Kidney epithelial cell (primary cell): ENCODE data around the gene MTOR. TPM values are rescaled to one million over a fixed set of nuclear protein-coding genes. Genes with fewer than 3 reads are reported as not detected.

Experiments used
- DNase-seq: peaks from one replicate; pipeline ENCODE4 v3.0.0-alpha.2; 2010; ENCODE audit warnings: low read depth
- H3K27me3 ChIP-seq: 2 replicates; pipeline ENCODE4 v1.6.0; 2011; ENCODE audit warnings: low read length; ENCODE audit not compliant: control insufficient read depth, insufficient read depth
- H3K36me3 ChIP-seq: 2 replicates; pipeline ENCODE4 v1.5.1; 2011; ENCODE audit warnings: low read length; ENCODE audit not compliant: control insufficient read depth, insufficient read depth
- H3K4me3 ChIP-seq: 2 replicates; pipeline ENCODE4 v1.5.1; 2011; ENCODE audit warnings: low read depth, mild to moderate bottlenecking, control low read depth, low read length
- total RNA-seq: library from RNA; depleted of rRNA; stranded (reverse); fragments of >200 nt; gene quantifications from 2 replicates; pipeline ENCODE4 v1.2.3, GENCODE V29; 2015
- TF ChIP-seq, protein P1 (sequence below): IDR thresholded peaks from 2 replicates; pipeline ENCODE4 v1.5.1; 2011; ENCODE audit warnings: mild to moderate bottlenecking, moderate library complexity, low read length, control low read depth, inconsistent platforms; ENCODE audit not compliant: insufficient read depth, poor library complexity, severe bottlenecking

The MTOR gene
- total RNA-seq, 1 donor from 2014 or later: 41.3 TPM

DNA sequence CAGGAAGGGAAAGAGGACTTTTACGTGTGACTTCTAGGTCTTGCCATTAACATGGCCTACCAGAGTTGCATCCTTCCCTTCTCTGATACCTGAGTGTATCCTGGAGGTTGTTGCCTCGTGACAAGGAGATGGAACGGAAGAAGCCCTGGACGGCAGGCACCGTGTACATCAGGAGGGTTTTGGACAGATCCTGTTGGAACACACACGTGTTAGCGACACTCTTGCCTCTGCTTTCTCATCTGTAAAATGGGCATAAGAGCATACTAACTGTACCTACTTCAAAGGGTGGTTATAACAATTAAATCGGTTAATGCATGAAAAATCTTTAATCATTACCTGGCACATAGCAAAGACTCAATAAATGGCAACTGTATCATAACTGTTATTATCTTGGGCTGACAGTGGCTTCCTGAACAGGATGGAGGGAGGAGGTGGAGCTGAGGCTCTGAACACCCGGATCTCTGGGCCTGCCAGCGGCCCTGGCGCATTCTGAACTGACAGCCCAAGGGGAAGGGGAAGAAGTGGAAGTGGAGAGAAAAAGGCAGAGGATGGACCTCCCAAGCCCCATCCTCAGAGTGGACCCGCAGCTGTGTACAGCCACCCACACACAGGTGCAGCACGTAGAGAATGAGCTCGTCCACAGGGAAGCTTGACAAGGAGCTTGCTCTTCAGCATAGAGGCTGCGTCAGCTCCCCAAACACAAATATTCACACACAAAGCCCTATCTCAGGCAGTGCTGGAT lies 132.5 kb downstream of the MTOR start:
- Histone ChIP-seq H3K27me3 (no peaks in the 10 kb centered on the region), H3K36me3 (peaks cover 5% of the 10 kb centered on the region), H3K4me3 (no peak overlapping the region)
- no peak for DNase-seq
- TF ChIP-seq, protein P1, sequence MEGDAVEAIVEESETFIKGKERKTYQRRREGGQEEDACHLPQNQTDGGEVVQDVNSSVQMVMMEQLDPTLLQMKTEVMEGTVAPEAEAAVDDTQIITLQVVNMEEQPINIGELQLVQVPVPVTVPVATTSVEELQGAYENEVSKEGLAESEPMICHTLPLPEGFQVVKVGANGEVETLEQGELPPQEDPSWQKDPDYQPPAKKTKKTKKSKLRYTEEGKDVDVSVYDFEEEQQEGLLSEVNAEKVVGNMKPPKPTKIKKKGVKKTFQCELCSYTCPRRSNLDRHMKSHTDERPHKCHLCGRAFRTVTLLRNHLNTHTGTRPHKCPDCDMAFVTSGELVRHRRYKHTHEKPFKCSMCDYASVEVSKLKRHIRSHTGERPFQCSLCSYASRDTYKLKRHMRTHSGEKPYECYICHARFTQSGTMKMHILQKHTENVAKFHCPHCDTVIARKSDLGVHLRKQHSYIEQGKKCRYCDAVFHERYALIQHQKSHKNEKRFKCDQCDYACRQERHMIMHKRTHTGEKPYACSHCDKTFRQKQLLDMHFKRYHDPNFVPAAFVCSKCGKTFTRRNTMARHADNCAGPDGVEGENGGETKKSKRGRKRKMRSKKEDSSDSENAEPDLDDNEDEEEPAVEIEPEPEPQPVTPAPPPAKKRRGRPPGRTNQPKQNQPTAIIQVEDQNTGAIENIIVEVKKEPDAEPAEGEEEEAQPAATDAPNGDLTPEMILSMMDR: no peak

DNA sequence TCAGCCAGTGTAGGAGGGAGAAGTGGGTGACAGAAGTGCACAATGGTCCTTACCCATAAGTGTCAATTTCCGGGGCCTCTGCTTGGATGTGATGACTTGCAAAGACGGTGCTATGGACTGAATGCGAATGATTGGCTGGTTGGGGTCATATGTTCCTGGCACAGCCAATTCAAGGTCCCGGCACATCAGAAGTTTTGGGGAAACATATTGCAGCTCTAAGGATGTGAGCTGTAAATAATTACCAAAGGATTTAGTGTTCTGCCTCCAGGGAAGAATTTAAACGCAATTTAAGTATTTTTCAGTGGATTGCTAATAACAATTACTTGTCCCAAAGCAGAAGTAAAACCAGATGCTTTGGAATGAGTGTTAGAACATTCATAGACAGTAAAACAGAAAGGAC lies 135.8 kb downstream of the MTOR start:
- TF ChIP-seq, protein P1: no peak
- peaks cover 4% of the 10 kb centered on the region for H3K36me3 ChIP-seq

GRCh38 chr1:11125931-11126330 lies 136.4 kb downstream of the MTOR start:
- TF ChIP-seq, protein P1: no peak
- Histone ChIP-seq H3K36me3 (peaks cover 6% of the 10 kb centered on the region), H3K4me3 (no peak overlapping the region)

More for the DNA sequence above, 135.8 kb downstream of the MTOR start:
- Histone ChIP-seq H3K4me3 (no peak overlapping the region), H3K27me3 (no peaks in the 10 kb centered on the region)
- no peak for DNase-seq

DNA sequence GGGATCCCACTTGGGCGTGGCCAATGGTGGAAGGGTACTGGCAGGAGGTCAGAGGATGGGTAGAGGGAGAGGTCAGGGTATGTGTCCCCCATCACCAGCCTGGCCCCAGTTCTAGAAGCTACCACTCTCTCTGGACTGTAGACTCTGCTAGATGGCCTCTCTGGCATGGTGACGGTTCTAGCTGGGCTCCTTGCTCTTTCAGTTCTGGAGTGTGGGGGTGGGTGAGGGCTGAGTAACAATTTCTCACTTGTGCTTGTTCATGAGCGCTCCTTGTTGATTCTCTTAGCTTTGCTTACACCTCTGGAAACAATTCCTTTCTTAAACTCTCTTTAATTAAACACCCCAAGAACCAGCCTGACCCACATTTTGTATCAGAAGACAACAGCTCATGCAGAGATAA lies 137.4 kb downstream of the MTOR start:
- H3K4me3 ChIP-seq: no peak overlapping the region
- H3K27me3 ChIP-seq: no peaks in the 10 kb centered on the region
- no peak for DNase-seq
- TF ChIP-seq, protein P1: no peak
- peaks cover 5% of the 10 kb centered on the region for H3K36me3 ChIP-seq

More at GRCh38 chr1:11125931-11126330, 136.4 kb downstream of the MTOR start:
- no peaks in the 10 kb centered on the region for H3K27me3 ChIP-seq
- DNase-seq: no peak

- no peak for DNase-seq
- TF ChIP-seq, protein P1: no peak
- Histone ChIP-seq H3K27me3 (no peaks in the 10 kb centered on the region), H3K4me3 (no peak overlapping the region), H3K36me3 (peaks cover 4% of the 10 kb centered on the region)
Observed at GRCh38 chr1:11116318-11116717, 146.0 kb downstream of the MTOR start.

DNA sequence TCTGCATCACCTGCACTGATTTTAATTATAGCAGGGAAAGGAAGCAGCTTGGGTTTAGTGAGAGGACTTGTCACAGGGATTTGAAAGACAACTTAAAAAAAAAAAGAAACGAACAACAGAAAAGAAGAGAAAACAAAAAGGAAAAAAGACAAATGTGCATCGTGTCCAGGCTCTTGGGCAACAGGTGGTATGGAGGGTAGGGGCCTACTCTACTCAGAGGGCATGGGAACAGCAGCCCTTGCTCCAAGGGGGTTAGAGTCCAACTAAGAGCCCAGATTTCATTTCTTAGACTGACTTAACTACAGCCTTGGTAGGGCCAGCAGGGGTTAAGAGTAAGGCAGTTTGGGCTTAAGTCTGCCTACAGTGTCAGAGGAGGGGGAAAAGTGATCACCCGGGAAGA lies 147.4 kb downstream of the MTOR start:
- Histone ChIP-seq H3K4me3 (no peak overlapping the region), H3K36me3 (peaks cover 2% of the 10 kb centered on the region), H3K27me3 (no peaks in the 10 kb centered on the region)
- TF ChIP-seq, protein P1: no peak
- no peak for DNase-seq
